Activated CD4-positive, alpha-beta T cell treated with anti-CD3 and anti-CD28 coated beads, Interleukin-2, amount 10 ng/mL, durations not matched to agents 7 days and 5 days (primary cell): ENCODE results near the gene ARL17A. TPM values are rescaled to one million over a fixed set of nuclear protein-coding genes. Genes with fewer than 3 reads are reported as not detected.
"Not testable (repeated sequence)": the region's sequence is repeated elsewhere in the genome, so short reads cannot be mapped to it uniquely, and the experiment has no call there.

Experiments used
- CTCF ChIA-PET: fragments of 350-600 bp; sonication (Branson Sonifier 250); formaldehyde crosslinking; loops from one replicate; lab custom pipeline; 2021; ENCODE audit warnings: antibody characterized with exemption; lab: Charles Lee
- POLR2A ChIA-PET: fragments of 350-600 bp; sonication (Branson Sonifier 250); formaldehyde crosslinking; loops from one replicate; lab custom pipeline; 2021; ENCODE audit warnings: antibody characterized with exemption; lab: Charles Lee
- DNase-seq: peaks from one replicate; pipeline ENCODE4 v3.0.0-alpha.2; 2020
- H3K27ac Mint-ChIP-seq: one replicate; pipeline ENCODE4 v1.8.0; 2021; ENCODE audit warnings: mild to moderate bottlenecking, moderate library complexity, mixed read lengths
- H3K27me3 Mint-ChIP-seq: one replicate; pipeline ENCODE4 v1.8.0; 2021; ENCODE audit warnings: mixed read lengths
- H3K36me3 Mint-ChIP-seq: one replicate; pipeline ENCODE4 v1.8.0; 2021; ENCODE audit warnings: low read depth, mixed read lengths
- H3K4me1 Mint-ChIP-seq: one replicate; pipeline ENCODE4 v1.8.0; 2021; ENCODE audit warnings: mixed read lengths
- H3K4me3 Mint-ChIP-seq: one replicate; pipeline ENCODE4 v1.8.0; 2021; ENCODE audit warnings: mild to moderate bottlenecking, moderate library complexity, mixed read lengths
- H3K9me3 Mint-ChIP-seq: one replicate; pipeline ENCODE4 v1.8.0; 2021; ENCODE audit warnings: mixed read lengths
- total RNA-seq, 2 experiments: library from RNA; stranded (reverse); gene quantifications; one replicate each; pipeline ENCODE4 v1.2.3, GENCODE V29; 2021

ARL17A gene
- total RNA-seq, 2 experiments from 2014 or later = 27.5 to 28.5 TPM

GRCh38 chr17:46492021-46492420 lies 87.5 kb downstream of the ARL17A start:
- CTCF ChIA-PET = not testable (repeated sequence)

GRCh38 chr17:46481310-46481709 lies 98.2 kb downstream of the ARL17A start:
- H3K36me3 Mint-ChIP-seq, H3K4me1 Mint-ChIP-seq, H3K27me3 Mint-ChIP-seq, H3K27ac Mint-ChIP-seq, DNase-seq, CTCF ChIA-PET, POLR2A ChIA-PET, H3K4me3 Mint-ChIP-seq, H3K9me3 Mint-ChIP-seq: not testable (repeated sequence)

More at GRCh38 chr17:46492021-46492420, 87.5 kb downstream of the ARL17A start:
- H3K36me3 Mint-ChIP-seq, POLR2A ChIA-PET, H3K4me1 Mint-ChIP-seq, H3K4me3 Mint-ChIP-seq, DNase-seq, H3K9me3 Mint-ChIP-seq, H3K27me3 Mint-ChIP-seq, H3K27ac Mint-ChIP-seq: not testable (repeated sequence)

- H3K36me3 Mint-ChIP-seq, H3K27ac Mint-ChIP-seq, H3K4me1 Mint-ChIP-seq, H3K9me3 Mint-ChIP-seq, H3K27me3 Mint-ChIP-seq, H3K4me3 Mint-ChIP-seq, POLR2A ChIA-PET, CTCF ChIA-PET, DNase-seq: not testable (repeated sequence)
Observed at GRCh38 chr17:46478823-46479222, 100.7 kb downstream of the ARL17A start.

- DNase-seq, POLR2A ChIA-PET, H3K4me1 Mint-ChIP-seq, H3K9me3 Mint-ChIP-seq, H3K27me3 Mint-ChIP-seq, CTCF ChIA-PET, H3K36me3 Mint-ChIP-seq, H3K4me3 Mint-ChIP-seq, H3K27ac Mint-ChIP-seq: not testable (repeated sequence)
Observed at GRCh38 chr17:46475583-46475982, 103.9 kb downstream of the ARL17A start.

GRCh38 chr17:46474489-46474888 lies 105.0 kb downstream of the ARL17A start:
- DNase-seq, H3K4me1 Mint-ChIP-seq, H3K27ac Mint-ChIP-seq, H3K4me3 Mint-ChIP-seq, CTCF ChIA-PET, POLR2A ChIA-PET, H3K27me3 Mint-ChIP-seq, H3K36me3 Mint-ChIP-seq, H3K9me3 Mint-ChIP-seq: not testable (repeated sequence)

- H3K4me3 Mint-ChIP-seq, H3K27me3 Mint-ChIP-seq, H3K36me3 Mint-ChIP-seq, H3K9me3 Mint-ChIP-seq, POLR2A ChIA-PET, DNase-seq, H3K27ac Mint-ChIP-seq, H3K4me1 Mint-ChIP-seq, CTCF ChIA-PET: not testable (repeated sequence)
Observed at GRCh38 chr17:46467618-46468017, 111.9 kb downstream of the ARL17A start.

Other genes with a start within 250 kb of the ARL17A start
- gene ARL17B, start 217.9 kb downstream of the ARL17A start, total RNA-seq = 10 to 100 TPM; 33.8 to 34.7 TPM
- gene LRRC37A2, start 67.2 kb downstream of the ARL17A start, total RNA-seq = 10 to 100 TPM; 10.4 to 11.1 TPM
- 10 to 100 TPM; 49.4 to 50.9 TPM for gene NSF, start 11.0 kb upstream of the ARL17A start, total RNA-seq
- not detected for gene WNT3, start 239.0 kb upstream of the ARL17A start, total RNA-seq